ENCODE data around the gene OGDH.
"Not testable (repeated sequence)": the region's sequence is repeated elsewhere in the genome, so short reads cannot be mapped to it uniquely, and the experiment has no call there.

OGDH gene

GRCh38 chr7:44580945-44581878 is 25.2 kb upstream of the OGDH start:
- DNase-seq: peak; percentile 35 to 42

- peak; percentile 96 to 99 for DNase-seq
Measured at GRCh38 chr7:44581879-44582603, 24.4 kb upstream of the OGDH start, which contains the start of gene TMED4. Gene TMED4 (minus strand): TSS chr7:44582231. CDS start chr7:44582206, 25 bp downstream.

- no peak for DNase-seq
Measured at GRCh38 chr7:44583146-44583865, 23.1 kb upstream of the OGDH start.

- peak; percentile 30 to 52 for DNase-seq
Measured at GRCh38 chr7:44587843-44588711, 18.4 kb upstream of the OGDH start.

DNA sequence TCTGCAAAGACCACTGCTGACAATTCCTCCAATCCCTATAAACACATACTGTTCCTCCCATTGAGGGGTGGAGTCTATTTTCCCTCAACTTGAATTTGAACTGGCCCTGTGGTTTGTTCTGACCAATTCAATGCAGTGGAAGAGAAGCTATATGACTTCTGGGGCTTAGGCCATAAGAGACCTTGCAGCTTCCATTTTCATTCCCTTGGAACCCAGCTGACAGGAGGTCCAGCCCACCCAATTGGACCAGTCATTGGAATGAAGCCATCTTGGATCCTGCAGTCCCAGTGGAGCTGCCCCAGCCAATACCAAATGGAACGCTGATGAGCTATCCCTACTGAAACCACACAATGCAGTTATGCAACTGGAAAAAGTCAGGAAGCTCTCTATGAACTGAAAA is 15.5 kb upstream of the OGDH start:
- no peak for DNase-seq

DNA sequence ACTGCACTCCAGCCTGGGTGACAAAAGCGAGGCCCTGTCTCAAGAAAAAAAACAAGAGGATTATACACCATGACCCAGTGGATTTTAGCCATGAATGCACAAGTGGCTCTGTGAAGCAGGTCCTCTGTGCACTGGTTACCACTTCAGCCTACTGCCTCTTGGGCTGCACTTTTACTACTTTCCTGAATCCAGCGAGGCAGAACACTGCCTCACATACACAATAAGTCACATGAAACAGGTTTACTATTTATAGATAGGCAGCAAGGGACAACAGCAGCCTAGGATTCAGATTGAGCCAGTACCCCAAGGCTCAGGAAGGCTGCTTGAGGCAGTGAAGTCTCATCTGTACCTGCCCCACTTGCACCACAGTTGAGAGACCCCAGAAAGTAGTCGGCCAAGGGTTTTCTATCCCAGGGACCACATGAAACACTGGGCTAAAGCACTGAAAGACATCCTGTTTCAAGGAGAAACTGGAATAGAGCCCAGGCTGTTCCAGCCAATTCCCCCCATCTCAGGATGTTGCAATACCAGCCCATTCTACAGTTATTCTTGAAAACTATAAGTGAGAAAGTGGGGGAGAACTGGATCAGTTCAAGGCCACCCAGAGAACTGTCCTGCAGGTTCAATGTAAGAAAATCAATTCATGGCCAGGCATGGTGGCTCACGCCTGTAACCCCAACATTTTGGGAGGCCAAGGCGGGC is 10.3 kb upstream of the OGDH start:
- no peak for DNase-seq

DNA sequence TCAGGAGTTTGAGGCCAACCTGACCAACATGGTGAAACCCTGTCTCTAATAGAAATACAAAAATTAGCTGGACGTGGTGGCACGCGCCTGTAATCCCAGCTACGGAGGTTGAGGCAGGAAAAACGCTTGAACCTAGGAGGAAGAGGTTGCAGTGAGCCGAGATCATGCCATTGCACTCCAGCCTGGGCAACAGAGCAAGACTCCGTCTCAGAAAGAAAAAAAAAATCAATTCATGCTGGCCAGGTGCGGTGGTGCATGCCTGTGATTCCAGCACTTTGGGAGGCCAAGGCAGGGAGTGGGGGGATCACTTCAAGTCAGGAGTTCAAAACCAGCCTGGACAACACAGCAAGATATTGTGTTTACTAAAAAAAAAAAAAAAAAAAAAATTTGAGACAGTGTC is 9.2 kb upstream of the OGDH start:
- not testable (repeated sequence) for DNase-seq

- no peak for DNase-seq
Measured at GRCh38 chr7:44599222-44599621, 7.2 kb upstream of the OGDH start.

GRCh38 chr7:44602576-44602910 is 3.9 kb upstream of the OGDH start:
- DNase-seq: no peak

DNA sequence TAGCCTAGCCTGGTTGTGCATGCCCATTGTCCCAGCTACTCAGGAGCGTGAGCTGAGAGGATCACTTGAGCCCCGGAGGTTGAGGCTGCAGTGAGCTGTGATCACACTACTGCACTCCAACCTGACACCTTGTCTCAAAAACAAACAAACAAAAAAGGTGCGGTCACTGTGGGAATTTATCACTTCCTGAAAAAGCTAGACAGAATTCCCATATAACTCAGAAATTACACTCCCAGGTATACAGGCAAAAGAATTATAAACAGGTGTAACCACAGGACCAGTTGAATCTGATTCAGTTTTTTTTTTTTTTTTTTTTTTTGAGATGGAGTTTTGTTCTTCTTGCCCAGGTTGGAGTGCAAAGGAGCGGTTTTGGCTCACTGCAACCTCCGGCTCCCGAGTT is 3.2 kb upstream of the OGDH start:
- DNase-seq: no peak

DNA sequence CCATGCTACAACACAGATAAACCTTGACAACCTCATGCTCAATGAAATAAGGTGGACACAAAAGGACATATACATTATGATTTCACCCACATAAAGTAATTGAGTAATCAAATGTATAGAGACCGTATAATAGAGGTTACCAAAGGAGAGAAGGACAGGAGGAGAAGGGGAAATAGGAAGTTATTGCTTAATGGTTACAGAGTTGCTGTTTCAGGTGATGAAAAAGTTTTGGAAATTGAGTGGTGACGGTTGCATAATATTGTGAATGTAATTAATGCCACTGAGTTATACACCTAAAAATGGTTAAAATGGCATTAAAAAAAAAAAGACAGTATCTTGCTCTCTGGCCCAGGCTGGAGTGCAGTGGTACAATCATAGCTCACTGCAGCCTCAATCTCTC is 1.5 kb upstream of the OGDH start:
- DNase-seq: no peak

DNA sequence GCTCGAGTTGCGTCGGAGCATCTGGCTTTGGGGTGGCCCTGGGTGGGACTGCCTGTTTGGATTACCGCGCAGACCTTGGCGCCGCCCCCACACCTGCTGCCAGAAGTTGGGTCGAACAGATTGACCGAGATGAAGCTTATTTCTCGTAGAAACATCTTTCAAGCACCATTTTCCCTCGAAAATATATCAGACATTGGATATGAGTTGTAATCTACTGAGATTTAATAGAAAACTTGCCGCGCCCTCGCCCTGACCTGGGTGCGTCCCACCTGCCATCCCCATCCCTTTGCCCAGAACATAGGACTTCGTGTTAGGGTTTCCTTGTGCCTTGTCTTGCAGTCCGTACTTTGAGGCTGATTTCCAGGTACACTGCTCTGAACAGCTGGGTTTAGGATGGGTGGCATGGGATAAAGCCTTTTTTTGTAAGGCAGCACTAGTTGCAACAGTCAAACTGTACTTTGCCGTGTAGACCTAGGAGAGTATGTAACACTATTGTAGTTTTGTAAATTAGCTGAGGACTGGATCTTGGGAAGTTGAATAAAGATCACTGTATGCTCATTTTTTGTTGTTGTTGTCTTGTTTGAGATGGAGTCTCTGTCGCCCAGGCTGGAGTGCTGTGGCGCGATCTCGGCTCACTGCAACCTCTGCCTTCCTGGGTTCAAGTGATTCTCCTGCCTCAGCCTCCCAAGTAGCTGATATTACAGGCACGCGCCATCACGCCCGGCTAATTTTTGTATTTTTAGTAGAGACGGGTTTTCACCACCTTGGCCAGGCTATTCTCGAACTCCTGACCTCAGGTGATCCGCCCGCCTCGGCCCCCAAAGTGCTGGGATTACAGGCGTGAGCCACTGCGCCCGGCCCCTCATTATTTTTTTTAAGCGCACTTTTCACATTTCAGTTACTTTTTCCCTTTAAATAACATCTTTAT is 978 bp downstream of the OGDH start:
- no peak for DNase-seq

- DNase-seq: no peak
Measured at GRCh38 chr7:44608916-44609648, 2.7 kb downstream of the OGDH start.

- no peak for DNase-seq
Measured at GRCh38 chr7:44609829-44610228, 3.4 kb downstream of the OGDH start.

DNA sequence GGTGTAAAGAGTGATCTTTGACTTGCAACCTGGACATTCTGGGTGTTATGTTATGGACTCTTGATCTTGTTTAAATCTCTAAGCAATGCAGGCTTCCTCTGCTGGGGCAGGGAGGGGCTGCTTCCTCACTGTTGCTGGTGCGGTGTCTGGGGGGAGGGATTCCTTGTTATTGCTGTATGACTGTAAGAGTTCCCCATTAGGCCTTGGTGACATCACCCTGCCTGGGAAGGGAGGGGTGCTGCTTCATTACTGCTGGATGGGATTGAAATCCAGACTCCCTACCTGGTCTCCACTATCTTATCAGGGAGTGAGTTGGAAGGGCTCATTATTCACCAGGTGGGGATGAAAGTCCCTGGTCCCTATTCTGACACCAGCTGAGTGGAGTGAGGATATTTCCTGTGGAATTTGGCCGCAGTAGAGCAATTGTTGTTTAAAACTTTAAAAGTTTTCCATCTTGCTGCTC is 8.8 kb downstream of the OGDH start:
- no peak for DNase-seq

GRCh38 chr7:44615793-44616192 is 9.4 kb downstream of the OGDH start:
- DNase-seq: no peak

- no peak for DNase-seq
Measured at GRCh38 chr7:44616545-44616944, 10.1 kb downstream of the OGDH start.

DNA sequence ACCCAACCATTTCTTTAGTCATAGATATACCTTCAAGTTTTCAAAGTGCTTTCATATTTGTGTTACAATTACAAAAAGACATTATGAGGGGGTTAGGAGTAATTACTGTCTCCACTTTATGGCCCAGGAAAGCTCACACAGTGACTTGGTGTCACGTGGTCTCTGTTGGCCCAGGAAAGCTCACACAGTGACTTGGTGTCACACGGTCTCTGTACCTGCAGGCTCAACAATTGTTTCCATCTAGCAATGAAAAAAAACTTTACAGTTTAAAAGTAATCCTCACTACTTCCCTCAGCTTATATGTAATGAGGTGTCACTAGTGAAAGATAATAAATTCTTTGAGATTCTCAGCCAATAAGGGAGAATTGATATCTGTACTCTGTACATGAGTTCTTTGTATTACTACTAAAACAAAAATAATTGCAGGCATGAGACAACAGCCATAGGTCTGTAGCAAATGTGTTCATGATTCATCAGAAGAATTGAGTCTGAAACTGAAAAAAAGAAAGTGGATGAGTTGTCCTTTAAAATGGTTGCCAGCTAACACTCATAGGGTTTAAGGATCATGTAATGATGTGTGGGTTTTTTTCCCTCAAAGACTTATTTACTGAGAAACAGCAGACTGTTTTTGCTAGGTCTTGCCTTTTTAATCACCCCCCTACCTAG is 10.9 kb downstream of the OGDH start:
- DNase-seq: no peak

- DNase-seq: no peak
Measured at GRCh38 chr7:44618045-44618444, 11.6 kb downstream of the OGDH start.

All from NCI-H526 (cell line).